Ammon's horn (tissue), 1 donor: ENCODE measurements around the gene PRSS21.

ENCODE experiments used
- DNase-seq: peaks from one replicate; pipeline ENCODE4 v3.0.0-alpha.2; 2016; ENCODE audit warnings: low spot score

PRSS21 gene

DNA sequence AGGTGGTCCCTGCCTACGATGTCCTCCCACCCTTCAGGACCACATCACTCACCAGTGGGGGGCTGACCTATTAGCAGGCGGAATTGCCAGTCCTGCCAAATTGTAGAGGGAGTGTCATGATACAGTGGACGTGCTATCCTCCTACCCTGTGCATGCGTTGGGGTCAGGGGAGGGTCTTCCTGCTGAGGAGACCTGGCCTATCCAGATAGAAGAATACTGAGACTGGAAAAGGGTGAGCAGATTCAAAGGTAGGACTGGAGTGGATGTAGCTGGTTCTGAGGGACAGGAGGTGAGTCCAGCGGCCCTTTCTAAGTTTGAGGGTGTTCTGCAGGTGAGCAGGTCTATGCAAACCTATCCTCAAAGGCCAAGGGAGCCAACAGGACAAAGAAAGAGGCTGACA is 10.8 kb upstream of the PRSS21 start:
- no peak for DNase-seq

DNA sequence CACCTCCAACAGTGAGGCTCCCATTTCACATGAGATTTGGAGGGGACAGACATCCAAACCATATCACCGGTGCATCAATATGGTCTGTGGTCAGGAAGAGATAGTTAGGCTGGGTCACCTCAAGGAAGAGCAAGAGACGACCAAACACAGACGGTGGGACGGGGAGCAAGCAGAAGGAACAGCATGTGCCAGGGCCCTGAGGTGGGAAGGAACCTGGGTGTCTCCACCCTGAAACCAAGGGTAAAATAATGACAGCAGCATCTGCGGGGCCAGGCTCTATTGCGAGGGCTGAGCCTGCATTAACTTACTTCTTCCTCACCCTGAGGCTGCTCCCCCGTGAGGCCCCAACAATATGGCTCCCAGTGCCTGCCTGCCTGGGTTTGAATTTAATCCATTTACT is 8.9 kb upstream of the PRSS21 start:
- DNase-seq: no peak

DNA sequence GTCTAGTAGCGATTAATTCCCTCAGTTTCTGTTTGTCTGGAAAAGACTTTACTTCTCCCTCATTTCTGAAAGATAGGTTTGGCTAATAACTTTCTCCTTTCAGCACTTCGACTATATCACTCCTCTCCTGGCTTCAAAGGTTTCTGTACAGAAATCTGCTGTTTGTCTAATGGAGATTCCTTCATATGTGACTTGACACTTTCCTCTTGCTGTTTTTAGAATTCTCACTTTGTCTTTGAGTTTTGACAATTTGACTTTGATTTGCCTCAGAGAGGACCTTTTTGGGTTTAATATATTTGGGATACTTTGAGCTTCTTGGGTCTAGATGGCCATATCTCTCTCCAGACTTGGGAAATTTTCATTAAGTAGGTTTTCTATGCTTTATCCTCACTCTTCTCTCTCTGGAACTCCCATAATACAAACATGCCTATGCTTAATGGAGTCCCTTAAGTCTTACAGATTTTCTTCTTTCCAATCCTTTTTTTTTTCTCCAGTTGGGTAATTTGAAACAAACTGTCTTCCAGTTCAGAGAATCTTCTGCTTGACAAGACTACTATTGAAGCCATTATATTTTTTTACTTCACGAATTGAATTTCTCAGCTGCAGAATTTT is 7.8 kb upstream of the PRSS21 start:
- DNase-seq: no peak

DNA sequence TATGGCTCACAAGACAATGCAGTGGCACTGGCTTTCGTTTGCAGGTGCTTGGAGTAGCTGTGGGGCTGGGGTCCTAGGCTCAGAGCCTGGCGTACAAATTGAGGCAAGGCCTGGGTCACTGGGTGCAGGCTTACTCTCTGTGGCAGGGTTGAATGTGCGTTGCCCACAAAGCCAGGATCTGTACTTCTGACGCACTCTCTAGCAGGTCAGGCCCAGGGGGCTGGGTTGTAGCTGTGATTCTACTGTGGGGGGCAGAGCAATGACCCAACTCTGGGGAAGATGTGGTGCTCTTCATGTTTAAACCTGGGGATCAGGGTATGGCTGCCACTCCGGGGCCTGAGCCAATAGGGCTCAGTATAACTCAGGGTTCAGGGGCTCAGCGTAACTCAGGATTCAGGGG is 6.4 kb upstream of the PRSS21 start:
- DNase-seq: no peak

DNA sequence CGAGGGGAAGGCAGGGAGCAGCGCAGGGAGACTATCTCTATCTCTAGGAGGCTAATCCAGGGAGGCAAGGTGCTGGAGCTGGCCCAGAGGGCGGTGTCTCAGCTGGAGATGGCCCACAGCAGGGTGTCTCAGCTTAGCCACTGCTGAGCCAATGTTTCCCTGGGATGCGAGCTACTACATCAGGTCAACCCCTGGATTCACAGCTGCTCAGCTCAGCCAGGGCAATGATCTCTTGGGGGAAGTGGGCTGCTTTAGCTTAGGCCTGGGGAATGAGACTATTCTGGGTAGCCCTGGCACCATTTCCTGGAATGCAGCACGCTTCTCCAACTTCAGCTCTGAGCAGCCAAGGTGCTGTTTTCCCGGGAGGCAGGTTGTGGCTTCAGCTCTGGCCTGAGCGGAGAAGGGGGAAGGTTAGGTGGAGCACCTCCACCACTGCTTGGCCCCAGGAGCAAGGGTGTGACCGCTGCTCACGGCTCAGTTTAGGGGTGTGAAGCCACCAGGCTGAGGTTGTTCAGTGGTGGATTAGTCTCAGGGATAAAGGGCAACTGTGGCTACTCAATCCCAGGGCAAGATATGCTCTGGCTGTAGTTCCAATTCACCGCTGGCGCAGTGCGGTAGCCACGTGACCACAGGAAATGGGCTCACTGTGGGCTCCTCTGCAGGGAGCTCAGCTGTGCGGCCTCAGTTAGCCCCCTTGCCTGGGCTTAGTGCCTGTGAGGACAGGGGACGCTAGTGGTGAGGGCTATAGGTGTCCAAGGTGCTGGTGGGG is 5.2 kb upstream of the PRSS21 start:
- DNase-seq: no peak

DNA sequence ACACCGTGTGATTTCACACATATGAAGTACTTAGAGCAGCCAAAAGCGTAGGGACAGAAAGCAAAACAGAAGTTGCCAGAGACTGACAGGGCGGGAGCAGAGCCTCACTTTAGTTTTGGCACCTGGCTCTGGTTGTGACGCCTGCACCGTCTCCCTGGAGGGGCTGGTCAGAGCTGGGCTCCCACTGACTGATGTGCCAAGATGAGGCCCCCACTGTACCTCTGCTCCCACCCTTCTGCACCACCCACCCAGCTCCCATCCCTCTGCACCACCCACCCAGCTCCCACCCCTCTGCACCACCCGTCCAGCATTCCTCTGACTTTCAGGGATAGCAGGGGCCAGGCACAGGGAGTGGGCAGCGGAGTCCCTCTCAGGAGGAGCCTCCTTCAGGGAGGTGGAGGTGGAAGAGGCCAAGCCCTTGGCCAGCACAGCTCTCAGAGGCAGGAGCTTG is 3.2 kb upstream of the PRSS21 start:
- peak; percentile 51 for DNase-seq

DNA sequence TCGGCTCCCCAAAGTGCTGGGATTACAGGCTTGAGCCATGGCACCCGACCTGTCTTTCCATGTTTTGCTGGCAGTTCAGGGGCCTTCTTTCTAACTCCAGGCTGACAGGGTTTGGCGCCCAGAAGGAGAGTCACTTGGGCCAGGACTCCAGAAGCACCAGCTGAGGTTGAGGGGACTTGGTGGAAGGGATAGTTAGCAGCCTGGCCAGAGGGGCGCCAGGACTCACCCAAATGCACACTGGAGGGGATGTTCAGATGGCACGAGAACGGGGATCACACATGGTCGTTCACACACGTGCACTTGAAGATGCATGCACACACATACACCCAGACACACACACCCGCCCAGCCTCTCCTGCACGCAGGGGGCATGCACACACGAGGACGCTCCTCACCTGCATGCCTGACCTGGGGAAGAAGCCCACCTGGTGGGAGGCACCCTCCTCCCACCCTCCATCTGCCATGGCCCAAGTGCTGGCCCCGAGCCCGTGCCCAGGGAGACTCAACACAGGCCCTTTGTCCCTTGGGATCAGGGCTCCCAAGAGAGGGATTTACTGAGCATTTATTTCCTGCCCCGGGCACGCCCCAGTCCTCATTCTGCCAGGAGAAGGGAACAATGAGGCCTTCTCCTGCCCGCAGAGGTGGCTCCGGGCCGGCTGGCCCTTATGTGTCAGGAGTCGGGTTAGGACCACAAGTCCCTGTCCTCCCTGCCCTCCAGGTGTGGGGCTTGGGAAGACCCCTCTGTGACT is 2.3 kb upstream of the PRSS21 start:
- DNase-seq: no peak

DNA sequence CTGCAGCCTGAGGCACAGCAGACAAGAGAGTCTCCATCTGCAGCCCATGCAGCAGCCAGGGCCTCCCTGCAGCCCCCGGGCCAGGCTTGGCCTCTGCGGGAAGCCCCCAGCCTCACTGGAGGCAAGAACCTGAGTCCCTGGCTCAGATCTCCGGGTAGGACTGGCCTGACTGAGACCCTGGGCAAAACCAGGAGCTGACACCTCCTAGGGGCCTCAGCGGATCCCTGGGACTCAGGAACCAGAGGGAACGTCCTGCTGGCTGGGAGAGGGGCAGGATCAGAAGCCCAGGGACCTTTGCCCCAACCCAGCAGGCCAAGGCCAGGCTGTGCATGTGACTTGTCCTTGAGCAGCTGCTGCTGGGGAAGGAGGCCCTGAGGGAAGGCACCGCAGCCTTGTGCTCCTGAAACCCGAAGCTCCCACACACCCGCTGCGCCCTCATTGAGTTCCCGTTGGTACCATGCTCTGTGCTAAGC is 1.7 kb upstream of the PRSS21 start:
- no peak for DNase-seq

DNA sequence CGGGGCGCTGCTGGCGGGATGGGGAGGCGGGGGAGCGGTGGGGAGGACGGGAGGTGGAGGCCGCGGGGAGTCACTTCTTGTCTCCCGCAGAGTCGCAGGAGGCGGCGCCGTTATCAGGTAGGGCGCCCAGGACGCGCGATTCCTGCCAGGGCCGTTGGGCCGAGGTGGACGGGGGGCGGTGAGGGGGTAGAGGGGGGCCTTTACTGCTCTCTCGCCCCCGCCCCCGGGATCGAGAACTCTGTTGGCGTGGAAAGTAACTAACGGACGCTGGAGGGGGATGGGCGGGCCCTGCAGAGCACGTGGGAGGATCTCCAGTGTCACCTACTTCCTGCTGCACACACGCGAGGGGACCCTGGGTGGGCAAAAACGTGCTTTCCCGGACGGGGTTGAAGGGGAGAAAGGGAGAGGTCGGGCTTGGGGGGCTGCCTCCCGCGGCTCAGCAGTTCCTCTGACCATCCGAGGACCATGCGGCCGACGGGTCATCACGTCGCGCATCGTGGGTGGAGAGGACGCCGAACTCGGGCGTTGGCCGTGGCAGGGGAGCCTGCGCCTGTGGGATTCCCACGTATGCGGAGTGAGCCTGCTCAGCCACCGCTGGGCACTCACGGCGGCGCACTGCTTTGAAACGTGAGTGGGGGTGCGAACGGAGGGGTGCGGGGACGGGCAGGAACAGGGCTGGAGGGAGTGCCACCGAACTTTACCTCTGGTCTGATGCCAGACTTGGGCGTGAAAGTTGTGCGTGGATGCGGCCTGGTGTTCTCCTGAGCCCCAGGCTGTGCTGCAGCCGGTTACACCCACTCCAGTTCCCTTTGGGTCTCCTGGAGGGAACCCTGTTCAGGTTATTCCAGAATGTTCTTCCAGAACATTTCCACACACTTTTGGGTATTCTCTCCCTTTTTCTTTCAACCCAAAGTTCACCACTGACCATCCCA is 569 bp downstream of the PRSS21 start:
- no peak for DNase-seq

DNA sequence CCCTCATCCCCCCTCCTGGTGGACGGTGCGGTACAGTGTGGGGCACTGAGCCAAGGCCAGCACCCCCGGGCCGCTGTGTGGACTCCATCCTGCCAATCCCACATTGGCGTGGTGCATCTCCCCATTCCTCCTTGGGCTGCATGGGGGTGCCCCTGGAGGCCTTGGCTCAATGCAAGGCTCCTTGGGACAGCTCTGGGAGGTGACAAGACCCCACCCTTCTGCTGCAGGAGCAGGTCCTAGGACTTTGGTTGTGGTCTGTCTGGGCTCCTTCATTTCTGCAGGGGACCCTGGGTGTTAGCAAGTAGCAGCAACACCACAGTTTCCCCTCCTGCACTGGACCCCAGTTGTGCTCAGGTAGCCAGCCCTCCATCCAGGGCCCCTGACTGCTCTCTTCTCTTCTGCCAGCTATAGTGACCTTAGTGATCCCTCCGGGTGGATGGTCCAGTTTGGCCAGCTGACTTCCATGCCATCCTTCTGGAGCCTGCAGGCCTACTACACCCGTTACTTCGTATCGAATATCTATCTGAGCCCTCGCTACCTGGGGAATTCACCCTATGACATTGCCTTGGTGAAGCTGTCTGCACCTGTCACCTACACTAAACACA is 1.3 kb downstream of the PRSS21 start:
- DNase-seq: no peak

DNA sequence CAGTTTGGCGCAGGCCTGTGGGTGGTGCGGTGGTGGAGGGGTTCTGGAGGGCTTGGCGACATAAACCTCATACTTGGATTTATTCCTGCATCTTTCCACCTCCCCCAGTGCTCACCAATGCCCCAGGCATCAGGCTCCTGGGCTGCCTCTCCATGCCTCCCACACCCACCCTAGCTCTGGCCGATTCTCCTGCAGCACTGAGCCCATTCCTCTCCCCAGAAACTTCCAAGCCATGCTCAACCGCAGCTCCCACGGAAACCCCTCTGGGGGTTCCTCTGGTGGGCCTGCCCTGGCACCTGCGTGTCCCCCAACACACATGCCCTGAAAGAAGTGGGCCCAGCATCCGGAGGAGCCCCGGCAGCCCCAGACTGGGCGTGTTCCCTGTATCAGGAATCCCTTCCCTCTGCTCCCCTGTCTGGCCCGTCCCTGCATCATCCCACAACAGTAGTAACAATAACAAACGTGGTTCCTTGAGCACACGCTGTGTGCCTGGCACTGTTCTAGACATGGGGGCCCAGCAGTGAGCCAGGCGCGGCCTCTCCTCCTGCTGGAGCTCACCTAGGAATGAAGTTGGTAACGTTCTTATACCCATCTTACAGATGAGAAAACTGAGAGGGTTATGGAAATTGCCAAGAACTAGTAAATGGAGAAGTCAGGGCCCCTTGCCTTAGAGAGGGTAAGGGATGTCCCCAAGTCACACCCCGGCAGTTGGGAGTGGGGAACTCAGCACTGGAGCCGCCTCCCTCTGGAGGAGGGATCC is 2.3 kb downstream of the PRSS21 start:
- no peak for DNase-seq

DNA sequence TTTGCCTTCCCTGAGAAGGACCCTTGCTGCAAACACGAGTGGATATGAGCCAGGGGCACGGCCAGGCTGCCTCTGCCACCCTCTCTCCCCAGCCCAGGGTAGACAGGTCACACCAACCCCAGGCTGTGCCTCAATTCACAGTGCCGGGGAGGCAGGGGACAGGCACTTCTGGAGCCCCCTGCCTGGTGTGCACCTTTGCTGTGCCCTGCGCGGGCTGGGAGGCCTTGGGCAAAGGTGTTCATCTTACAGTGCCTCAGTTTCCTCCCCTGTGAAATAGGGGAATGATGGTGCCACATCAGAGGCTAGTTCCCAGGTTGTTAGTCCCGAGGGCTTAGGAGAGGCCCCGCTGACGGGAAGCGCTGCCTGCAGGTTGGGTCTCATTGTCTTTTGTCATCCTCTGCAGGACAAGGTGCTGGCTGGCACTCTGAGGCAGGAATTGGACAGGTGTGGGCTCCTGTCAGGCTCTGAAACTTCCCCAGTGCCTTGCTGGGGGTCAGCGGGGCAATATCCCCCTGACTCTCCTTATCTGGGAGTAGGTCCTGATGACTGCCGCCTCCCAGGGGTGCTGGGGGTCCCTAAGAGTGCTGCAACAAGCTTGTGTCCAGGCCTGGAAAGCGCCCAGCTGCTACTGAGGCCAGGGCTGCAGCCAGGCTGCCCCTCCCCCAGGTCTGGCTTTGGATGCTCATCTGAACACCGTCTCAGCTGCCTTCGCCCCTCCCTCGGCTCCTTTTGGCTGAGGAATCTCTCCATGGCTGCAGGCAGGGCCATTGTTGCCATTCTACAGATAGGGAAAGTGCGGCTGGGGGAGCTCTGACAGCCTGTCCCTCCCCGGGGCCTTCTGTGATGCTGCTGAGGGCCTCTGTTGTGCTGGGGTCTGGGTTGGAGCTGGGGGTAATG is 3.1 kb downstream of the PRSS21 start:
- DNase-seq: no peak

DNA sequence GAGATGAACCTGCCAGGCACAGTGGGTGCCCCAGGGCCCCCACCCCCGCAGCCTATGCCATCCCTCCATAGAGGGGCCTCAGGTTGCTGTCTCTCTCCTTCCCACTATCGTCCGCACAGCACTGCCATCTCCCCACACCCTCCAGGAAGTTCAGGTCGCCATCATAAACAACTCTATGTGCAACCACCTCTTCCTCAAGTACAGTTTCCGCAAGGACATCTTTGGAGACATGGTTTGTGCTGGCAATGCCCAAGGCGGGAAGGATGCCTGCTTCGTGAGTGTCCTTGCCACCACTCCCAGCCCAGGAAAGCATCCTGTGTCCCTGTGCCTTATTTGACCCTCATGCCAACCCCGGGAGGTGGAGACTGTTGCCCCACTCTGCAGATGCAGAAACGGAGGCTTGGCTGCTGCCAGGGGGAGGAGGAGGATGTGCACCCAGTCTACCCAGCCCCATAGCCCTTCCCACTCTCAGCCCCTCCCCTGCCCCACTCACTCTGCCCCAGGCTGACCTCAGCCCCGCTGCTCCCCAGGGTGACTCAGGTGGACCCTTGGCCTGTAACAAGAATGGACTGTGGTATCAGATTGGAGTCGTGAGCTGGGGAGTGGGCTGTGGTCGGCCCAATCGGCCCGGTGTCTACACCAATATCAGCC is 3.9 kb downstream of the PRSS21 start:
- no peak for DNase-seq

DNA sequence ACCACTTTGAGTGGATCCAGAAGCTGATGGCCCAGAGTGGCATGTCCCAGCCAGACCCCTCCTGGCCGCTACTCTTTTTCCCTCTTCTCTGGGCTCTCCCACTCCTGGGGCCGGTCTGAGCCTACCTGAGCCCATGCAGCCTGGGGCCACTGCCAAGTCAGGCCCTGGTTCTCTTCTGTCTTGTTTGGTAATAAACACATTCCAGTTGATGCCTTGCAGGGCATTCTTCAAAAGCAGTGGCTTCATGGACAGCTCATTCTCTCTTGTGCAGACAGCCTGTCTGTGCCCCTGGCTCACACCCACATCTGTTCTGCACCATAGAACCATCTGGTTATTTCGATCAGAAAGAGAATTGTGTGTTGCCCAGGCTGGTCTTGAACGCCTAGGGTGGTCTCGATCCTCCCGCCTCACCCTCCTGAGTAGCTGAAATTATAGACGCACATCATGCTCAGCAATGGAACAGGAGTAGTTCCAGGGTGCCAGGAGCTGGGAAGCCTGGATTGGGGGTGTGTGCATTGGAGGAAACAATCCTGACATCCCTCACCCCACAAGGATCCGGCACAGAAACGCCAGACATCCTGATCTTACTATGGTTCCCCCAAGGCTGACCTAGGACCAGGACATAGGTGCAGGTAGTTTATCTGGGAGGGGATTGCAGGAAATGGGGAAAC is 4.6 kb downstream of the PRSS21 start:
- DNase-seq: no peak

DNA sequence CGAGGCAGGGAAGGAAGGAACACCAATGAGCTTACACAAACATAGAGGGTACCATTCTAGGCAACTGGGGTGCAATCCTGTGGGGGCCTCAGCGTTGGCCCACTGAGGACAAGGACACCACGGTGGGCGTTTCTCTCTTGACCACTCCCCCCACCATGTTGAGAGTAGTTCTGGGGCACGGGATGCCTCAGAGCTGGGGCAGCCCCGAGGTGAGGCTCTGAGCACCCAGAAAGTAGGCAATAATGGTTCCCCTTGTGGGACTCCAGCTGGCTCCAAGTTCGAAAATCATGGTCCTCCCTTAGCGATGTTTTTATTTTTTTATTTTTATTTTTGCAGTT is 5.1 kb downstream of the PRSS21 start:
- DNase-seq: no peak

DNA sequence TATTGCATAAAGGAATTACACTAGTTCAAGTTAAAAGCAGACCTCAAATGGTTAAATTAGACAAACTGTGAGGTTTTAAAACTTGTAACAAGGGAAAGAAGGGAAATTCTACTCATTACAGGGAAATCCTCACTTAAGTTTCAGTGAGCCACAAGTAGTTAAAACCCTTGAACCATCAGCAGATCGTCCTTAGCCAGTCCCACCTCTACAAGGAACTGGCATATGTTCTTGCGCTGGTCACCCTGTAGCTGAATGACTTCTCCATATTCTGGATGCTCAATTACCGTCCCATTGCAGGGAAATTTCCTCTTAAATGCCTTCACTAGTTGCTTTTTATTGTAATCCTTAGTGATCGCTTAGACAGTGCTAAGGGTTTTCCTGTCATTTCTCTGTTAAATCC is 5.5 kb downstream of the PRSS21 start:
- no peak for DNase-seq

DNA sequence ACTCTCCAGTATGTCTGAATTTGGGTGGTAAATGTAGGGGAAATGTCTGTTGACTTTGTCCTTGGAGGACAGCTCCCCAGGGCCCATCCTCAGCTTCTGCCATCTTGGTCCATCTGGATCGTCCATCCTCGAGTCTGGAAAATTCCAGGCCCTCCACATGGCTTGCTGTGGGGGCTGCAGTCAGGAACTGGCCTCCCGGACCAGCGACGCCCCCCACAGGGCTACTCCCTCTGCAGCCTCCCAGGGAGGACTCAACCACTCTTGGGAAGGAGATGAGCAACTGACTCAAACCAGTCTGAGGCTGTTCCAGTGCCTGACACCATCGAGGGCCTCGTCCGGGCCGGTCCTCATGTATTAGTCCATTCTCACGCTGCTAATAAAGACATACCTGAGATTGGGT is 7.6 kb downstream of the PRSS21 start:
- DNase-seq: no peak

DNA sequence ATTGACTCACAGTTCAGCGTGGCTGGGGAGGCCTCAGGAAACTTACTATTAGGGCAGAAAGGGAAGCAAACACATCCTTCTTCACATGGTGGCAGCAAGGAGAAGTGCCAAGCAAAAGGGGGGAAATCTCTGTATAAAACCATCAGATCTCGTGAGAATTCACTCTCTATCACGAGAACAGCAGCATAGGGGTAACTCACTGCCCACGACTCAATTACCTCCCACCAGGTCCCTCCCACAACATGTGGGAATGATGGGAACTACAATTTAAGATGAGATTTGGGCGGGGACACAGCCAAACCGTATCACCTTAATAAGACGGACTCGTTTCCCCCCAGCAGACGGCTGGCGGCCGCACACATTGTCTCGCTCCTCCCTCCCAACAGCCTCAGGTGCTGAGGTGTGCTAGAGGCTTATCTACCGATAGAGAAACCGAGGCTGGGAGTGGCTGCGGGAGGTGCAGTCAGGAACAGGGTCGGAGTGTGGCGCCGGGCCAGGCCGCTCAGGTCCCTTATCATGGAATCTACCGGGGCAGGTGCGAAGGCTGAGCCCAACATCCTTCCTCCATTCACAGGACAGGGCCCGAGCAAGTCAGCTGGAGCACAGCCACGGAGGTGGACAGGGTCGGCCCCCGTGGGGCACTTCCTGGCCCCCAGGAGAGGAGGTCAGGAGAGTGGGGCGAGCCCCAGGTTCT is 8.2 kb downstream of the PRSS21 start:
- no peak for DNase-seq
